Astrocyte of the spinal cord (primary cell): ENCODE measurements around the gene SLCO2A1.

Source experiments
- DNase-seq: peaks from one replicate; pipeline ENCODE4 v3.0.0; 2011; ENCODE audit warnings: low read depth, low spot score
- H3K4me3 ChIP-seq: 2 replicates; pipeline ENCODE4 v1.5.1; 2011; ENCODE audit warnings: low read depth, mild to moderate bottlenecking, low read length, moderate library complexity
- in situ Hi-C: cut with HindIII; loops from 2 replicates; pipeline ENCODE4 v1.10.0; 2017; ENCODE audit warnings: low sequenced_read_pairs
- TF ChIP-seq, protein P1 (sequence below): IDR thresholded peaks from 2 replicates; pipeline ENCODE4 v1.5.1; 2012; ENCODE audit warnings: low read depth, mild to moderate bottlenecking, low read length, inconsistent platforms

Gene SLCO2A1

DNA sequence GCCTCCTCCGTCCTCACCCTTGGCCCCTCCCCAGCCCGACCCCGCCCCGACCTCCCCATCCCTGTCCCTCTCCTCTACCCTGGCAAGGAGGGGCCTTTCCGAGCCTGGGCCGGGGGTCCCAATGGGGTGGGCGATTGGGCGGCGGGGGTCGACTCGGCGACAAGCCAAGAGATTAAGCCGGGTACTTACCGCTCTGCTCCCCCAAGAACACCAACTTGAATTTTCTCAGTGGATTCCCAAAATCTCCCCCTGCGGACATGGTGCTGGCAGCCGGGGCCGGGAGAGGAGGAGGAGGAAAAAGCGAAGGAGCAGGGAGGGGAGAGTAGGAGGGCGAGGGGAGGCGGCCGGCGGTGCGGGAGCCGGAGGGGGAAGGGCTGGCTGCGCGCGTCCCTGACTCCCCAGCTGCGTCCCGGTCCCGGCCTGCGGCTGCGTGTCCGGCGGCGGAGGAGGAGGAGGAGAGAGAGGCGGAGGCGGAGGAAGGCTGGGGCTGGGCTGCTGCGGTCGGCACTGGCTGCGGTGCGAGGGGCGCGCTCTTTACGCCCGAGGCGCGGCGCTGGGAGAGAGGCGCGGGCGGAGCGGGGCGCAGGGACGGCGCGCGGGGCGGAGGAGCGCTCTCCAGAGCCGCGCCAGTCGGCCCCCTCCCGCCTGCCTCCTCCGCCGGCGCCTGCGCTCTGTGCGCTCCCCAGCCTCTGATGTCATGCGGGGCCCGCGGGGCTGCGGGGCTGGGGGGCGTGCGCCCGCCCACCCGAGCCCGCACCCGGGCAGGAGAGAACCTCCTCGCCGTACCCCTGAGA lies 134.3 kb downstream of the SLCO2A1 start, which contains the start of gene RAB6B:
RAB6B (minus strand) TSS at position 675 of the 794 bp plus-strand sequence; CDS start at position 259, 416 bp downstream.
- in situ Hi-C loops, result no loop called here
- DNase-seq, result peak; percentile 17
- TF ChIP-seq, protein P1, sequence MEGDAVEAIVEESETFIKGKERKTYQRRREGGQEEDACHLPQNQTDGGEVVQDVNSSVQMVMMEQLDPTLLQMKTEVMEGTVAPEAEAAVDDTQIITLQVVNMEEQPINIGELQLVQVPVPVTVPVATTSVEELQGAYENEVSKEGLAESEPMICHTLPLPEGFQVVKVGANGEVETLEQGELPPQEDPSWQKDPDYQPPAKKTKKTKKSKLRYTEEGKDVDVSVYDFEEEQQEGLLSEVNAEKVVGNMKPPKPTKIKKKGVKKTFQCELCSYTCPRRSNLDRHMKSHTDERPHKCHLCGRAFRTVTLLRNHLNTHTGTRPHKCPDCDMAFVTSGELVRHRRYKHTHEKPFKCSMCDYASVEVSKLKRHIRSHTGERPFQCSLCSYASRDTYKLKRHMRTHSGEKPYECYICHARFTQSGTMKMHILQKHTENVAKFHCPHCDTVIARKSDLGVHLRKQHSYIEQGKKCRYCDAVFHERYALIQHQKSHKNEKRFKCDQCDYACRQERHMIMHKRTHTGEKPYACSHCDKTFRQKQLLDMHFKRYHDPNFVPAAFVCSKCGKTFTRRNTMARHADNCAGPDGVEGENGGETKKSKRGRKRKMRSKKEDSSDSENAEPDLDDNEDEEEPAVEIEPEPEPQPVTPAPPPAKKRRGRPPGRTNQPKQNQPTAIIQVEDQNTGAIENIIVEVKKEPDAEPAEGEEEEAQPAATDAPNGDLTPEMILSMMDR, result no peak
- peak within 1 kb of the TSS; percentile 64 for H3K4me3 ChIP-seq

DNA sequence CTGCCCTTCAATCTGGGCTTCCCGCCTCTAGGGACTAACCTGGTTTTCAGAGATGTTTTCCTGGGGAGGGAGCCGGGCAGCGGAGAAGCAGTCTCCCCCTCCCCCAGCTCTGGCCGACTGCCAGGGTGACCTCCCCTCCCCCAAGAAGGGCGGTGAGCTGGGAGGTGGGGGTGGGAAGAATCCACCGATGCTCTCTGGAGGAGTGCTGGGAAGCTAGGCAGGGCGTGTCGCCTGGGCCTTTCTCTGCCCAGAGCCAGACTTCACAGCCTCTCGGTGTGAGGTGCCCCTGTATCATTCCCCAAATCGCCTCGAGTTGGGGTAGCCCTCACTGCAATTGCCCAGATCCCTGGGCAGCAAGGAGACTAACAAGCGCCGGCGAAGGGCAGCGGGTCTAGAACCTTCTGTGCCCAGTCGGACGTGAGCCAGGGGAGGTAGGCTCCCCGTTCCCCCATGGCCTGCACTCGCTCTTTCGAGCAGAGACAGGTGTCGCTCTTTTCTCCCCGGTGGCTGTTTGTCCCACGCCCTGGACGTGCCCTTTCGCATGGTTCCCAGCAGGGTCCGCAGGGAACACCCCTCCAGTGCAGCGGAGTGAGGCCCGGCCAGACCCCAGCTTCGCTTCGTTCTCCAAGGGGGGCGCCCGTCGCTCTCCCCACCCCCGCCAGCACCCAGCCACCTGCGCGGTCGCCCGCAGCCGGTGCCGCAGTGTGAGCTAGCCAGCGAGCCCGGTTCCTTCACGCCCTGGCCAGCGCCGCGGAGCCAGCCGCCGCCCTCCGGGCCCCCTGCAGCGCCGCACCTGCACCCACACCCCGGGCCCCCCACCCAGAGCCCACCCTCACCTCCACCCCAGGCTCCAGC lies 135.1 kb downstream of the SLCO2A1 start:
- in situ Hi-C loops, result no loop called here
- TF ChIP-seq, protein P1, result no peak

DNA sequence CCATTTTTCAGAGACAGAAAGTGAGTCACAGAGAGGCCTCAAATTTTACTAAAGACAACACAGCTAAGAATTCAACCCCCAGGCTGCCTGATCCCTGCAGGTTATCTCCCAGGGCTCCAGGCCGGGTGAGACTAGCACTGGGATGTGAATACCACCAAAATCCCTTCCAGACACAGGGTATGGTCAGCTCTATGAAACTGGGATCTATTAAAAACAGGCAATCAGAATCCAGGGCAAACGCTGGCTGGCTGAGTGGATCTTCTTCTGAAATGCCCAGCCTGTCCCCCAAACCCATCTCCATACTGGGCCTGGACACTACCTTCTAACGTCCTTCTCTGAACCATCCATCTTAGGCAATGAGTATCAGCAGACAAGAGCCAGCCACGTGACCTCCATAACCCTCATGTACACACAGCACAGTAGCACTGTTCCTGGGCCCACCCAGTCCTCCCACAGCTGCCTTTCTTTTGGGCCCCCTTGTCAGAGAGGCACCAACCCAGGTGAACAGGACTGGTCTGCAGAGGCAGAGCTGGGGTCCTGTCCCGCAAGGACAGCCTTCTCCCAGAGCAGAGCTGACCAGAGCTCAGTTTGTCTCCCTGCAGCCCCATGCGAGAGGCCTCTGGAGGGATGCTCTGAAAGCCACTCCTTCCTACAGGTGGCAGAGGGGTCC lies 135.9 kb downstream of the SLCO2A1 start:
- no peak overlapping the region for H3K4me3 ChIP-seq
- in situ Hi-C loops, result no loop called here
- TF ChIP-seq, protein P1, result no peak
- no peak for DNase-seq

More for the DNA sequence above, 135.1 kb downstream of the SLCO2A1 start:
- peak overlapping the region; percentile 64 for H3K4me3 ChIP-seq
- DNase-seq, result no peak

DNA sequence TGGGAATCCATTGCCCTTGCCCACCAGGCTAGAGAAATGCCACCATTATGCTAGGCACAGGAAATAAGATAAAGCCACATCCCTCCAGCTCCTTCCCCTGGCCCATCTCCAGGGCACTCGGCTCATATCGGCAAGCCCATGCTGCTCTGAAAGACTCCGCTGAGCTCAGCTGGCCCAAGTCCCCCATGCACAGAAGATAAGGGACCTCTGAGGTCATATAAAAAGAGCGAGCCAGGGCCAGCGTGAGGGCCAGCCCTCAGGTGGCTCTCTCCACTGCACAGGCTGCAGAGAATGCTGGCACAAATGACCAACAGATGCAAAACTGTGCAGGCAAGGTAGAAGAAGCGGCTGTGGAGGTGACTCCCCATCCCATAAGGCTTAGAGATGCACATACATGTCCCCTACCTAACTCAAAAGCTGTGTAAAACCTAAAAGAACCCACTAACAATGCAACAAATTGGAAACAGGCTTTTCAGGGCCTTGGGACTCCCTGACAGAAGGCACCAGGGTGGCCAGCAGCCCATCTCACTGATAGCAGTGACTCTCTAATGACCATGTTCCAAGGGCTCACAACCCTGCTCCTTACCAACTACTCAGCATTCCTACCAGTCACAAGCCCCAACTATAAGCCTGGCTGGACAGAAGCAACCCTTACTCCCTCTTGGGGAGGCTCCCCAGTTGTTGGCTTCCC lies 137.0 kb downstream of the SLCO2A1 start:
- in situ Hi-C loops, result no loop called here
- no peak overlapping the region for H3K4me3 ChIP-seq

DNA sequence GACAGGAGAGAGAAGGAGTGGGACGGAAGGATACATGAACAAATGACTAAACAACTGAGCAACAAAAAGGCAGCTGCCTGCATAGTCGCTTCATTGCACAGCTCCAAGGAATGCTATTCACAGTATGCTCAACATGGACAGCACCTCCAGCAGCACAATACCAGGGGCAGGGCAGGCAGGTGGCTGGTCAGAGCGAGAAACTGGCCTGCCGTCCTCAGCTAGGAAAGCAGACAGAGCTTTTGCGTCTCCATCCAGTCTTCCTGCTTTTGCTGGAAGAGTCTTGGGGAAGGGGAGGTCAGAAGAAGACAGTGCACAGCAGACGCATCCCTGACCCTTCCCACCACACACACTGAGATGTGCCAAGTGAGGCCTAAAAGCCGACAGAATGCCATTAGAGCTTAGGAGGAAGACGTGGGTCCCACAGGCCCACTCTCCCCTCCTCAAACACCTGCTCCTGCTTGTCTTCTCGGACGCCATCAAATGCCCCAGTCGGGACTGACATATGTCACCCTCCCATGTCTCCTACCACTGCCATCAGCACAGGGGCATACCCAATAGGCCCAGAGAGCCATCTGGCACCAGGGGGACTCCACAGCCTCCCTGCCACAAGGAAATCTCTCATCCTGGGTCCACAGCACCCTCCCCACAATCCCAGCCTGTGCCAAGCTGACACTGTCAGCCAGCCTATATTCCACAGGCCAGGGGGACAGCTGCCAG lies 137.9 kb downstream of the SLCO2A1 start:
- no peak for DNase-seq
- H3K4me3 ChIP-seq, result no peak overlapping the region
- in situ Hi-C loops, result no loop called here
- TF ChIP-seq, protein P1, result no peak

More for the DNA sequence above, 137.0 kb downstream of the SLCO2A1 start:
- DNase-seq, result no peak
- TF ChIP-seq, protein P1, result no peak
